ENCODE results near the gene TNF.

Gene TNF

DNA sequence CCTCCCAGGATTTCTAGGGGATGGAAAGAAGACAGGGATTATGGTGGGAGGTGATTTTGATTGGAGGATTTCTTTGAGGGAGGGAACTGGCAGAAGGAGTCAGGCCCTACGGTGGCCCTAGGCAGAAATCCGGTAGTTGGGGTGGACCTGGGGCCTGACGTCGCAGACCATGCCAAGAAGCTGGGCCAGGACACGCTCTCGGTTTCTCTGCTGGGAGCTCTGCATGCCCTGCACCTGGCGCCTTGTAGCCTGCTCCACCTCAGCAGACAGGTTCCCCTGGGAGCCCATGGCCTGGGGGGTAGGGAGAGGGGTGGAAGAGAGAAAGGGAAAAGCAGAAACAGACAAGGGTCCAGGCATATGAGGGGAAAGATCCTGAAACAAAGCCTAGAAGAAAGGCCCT is 30.1 kb upstream of the TNF start:
- DNase-seq = no peak

- no peak for DNase-seq
Observed at GRCh38 chr6:31546339-31546957, 28.9 kb upstream of the TNF start, which contains the start of gene ATP6V1G2. TSS of gene ATP6V1G2 (minus strand) at chr6:31546608. CDS start at chr6:31546559, 49 bp downstream.

DNA sequence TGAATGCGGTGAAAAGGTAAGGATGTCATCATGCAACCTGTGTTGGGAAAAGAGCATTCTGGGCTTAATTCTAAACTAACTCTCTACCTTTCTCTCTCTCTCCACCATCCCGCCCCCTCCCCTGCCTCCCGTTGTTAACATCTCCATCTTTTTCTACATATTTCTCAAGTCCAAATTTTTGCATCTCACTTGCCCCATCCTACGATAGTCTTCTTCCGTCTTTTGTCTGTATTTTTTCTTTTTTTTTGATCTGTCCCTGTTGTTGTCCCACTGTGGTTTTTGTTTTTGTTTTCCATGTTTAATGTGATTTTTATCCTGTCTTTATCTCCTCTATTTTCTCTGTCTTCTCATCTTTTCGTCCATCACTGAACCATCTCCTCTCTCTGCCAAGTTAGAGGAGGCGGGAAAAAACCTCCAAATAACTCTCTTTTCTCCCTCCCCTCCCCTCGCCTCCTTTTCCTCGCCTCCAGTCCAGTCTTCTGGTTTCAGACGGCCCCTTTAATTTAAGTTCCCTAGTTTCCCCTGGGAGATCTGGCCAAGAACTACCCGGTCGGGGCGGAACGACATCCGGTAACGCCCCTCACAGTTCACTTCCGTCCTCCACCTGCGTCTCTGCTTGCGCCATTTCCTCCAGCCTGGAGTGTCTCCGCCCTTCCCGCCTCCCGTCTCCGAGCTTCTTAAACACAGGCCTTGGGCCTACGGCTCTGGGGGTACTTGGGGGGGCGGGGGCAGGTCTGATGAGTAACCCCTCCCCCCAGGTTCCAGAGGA is 28.2 kb upstream of the TNF start, which contains the start of gene NFKBIL1:
NFKBIL1 (plus strand) TSS at position 651 of the 769 bp plus-strand sequence; CDS start at position 738, 87 bp downstream.
- DNase-seq = peak; percentile 73

GRCh38 chr6:31547727-31548543 is 27.4 kb upstream of the TNF start:
- DNase-seq = no peak

DNA sequence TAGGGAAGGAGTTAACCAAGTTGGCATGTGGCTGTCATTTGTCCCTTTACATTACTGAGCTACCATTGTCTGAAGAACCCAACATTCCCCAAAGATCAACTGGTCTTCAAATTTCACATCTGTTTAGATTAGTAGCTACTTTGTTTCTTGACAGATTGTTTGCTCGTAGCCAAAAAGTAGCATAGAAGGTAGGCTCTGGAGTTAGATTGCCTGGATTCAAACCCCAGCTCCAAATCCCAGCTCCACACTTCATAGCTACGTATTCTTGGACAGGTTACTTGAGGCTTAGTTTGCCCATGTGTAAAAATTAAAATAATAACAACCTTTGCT is 26.9 kb upstream of the TNF start:
- no peak for DNase-seq

GRCh38 chr6:31551371-31551770 is 24.0 kb upstream of the TNF start:
- peak; percentile 65 for DNase-seq

- DNase-seq = no peak
Observed at GRCh38 chr6:31556307-31556706, 19.1 kb upstream of the TNF start.

DNA sequence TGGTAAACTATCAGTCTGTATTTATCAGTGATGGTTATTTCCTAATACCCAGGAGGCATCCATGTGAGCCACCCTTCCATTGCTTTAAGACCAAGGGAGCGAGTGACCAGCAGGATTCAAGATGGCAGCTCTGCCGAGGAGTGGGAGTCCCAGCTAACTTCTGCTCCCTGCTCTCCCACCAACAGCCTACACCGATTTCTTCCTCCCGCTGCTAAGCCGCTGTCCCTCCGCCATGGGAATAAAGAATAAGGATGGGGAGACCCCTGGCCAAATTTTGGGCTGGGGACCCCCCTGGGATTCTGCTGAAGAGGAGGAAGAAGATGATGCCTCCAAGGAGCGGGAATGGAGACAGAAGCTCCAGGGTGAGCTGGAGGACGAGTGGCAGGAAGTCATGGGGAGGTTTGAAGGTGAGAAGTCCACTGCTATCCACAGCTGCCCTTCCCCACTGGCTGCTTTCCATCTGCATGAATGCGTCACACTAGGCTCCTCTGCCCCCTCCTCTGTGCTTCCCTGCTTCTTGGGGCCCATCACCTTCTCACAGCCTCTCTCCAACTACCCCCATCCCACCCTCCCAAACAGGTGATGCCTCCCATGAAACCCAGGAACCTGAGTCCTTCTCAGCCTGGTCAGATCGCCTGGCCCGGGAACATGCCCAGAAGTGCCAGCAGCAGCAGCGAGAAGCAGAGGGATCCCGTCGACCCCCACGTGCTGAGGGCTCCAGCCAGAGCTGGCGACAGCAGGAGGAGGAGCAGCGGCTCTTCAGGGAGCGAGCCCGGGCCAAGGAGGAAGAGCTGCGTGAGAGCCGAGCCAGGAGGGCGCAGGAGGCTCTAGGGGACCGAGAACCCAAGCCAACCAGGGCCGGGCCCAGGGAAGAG is 17.7 kb upstream of the TNF start:
- no peak for DNase-seq

GRCh38 chr6:31558318-31558625 is 17.1 kb upstream of the TNF start:
- no peak for DNase-seq

DNA sequence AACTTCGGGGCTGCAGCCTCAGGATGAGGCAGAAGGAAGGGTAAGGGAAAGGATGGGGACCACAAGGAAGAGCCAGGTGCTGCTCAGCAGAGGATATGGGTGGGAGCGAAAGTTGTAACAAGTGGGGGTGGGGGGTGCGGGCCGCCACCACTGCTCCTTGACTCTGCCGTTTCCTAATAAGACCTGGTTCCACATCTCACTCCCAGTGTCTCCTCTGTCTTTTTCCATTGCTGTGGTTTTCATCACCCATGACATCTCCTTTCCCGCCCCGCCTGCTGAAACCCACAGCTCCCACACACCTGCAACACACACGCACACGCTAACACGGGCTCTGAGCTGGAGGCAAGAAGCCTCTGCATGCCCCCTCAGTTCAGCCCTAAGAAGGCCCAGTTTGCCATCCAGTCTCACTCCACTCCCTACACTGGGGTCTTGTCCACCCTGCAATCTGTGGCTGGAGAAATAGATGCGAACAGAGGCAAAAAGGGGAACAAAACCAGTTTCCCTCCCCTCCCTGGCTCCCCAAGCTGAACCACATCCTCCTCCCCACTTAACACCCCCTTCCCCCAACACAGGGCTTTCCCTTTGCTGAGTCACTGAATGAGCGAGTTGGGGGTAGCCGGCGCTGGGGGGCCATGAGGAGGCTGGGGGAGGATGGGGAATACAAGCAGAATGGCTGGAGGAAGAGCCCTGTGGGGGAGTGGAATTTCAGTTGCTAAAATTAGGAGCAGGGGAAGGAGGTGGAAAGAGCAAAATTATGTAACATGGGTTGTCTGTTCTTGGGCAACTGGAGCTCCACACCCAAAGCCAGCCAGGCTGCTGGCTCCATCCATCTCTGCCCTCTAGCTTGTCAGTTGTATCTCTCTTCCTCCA is 16.5 kb upstream of the TNF start:
- no peak for DNase-seq

DNA sequence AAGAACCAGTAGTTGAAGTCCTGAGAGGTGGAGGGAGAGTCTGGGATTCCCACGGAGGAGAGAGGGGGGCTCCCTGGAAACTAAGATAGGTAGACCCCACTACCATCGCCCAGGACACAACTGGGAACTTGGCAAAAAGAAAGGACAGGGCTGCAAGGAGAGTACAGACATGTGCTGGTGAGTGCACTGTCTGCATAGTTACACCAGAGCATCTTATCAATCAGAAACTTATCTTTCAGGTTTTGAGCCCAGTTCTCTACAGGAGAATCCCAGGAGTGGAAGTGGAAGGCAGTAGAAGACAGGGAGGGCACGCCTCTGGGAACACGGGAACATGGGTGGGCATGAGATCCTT is 15.8 kb upstream of the TNF start:
- DNase-seq = no peak

GRCh38 chr6:31559958-31560696 is 15.2 kb upstream of the TNF start:
- DNase-seq = no peak

- DNase-seq = no peak
Observed at GRCh38 chr6:31560697-31561058, 14.7 kb upstream of the TNF start.

DNA sequence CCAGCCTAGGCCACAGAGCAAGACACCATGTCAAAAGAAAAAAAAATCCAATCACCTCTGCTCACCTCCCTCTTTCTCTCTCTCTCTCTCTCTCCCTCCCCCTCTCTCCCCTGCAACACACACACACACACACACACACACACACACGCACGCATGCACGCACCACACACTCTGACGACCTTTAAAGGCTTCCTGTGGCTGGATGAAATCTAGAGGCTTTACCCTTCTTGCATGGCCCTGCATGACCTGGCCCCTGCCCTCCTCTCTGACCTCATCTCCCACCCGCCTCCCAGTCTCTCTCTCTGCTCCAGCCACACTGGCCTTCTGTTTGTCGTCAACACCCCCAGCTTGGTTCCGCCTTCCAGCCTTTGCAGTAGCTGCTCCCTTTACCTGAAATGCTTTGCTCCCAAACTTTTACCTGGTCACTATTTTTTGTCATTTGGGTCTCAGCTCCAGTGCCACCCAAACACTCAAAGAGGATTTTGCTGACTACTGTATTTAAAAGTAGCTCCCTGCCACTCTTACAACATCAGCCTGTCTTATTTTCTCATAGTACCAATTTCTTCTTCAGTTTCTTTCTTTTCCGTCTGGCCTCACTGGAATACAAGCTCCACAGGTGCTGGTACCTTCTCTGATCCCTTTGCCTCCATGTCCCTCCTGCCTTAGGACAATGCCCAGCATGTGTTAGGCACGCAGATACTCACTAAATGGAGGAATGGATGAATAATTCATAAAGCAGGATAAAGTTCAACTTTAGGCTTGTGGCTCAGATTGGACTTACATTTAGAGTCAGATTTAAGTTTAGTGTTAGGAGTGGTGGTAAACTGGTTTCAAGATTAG is 7.6 kb upstream of the TNF start:
- no peak for DNase-seq

- DNase-seq = no peak
Observed at GRCh38 chr6:31568537-31568961, 6.8 kb upstream of the TNF start.

GRCh38 chr6:31569861-31570536 is 5.4 kb upstream of the TNF start:
- DNase-seq = no peak

GRCh38 chr6:31572041-31572911 is 3.1 kb upstream of the TNF start, which contains the start of gene LTA:
TSS of gene LTA (plus strand) at chr6:31572289. CDS start at chr6:31572743, 454 bp downstream.
- no peak for DNase-seq

All from 8988T (cell line).